Lower leg skin (tissue), 4 donors: ENCODE results near the gene BRD7. TPM values are rescaled to one million over a fixed set of nuclear protein-coding genes. Genes with fewer than 3 reads are reported as not detected.

Experiments used
- DNase-seq, 2 donors: peaks; one replicate each; pipeline ENCODE4 v3.0.0-alpha.2; 2019; ENCODE audit warnings: low spot score in 2 of 2
- H3K4me3 ChIP-seq: fragments of 200-600 bp; sonication (generic); 2 replicates; pipeline ENCODE4 v1.5.1; 2017; ENCODE audit warnings: mild to moderate bottlenecking, low read depth; ENCODE audit not compliant: poor library complexity, severe bottlenecking
- POLR2A ChIP-seq, 2 donors: fragments of 450-650 bp; IDR thresholded peaks; one replicate each; pipeline ENCODE4 v1.6.1; 2016 to 2017; ENCODE audit warnings: antibody characterized with exemption in 2 of 2, mild to moderate bottlenecking in 1 of 2, moderate library complexity in 1 of 2
- WGBS, 2 donors: methylation state at CpG; one replicate each; pipeline ENCODE4 v1.1.5; 2018; 5-methylcytosine and 5-hydroxymethylcytosine counted together
- intact Hi-C: fragments of 100-400 bp; cut with DNase I; formaldehyde crosslinking; loops from one replicate; pipeline ENCODE4 v1.15.0; 2023; ENCODE audit warnings: low total_unique reads
- total RNA-seq, 4 donors: library from RNA; depleted of rRNA; stranded (reverse); fragments of >200 nt; gene quantifications; one replicate each; pipeline ENCODE4 v1.1.0, GENCODE V29; 2016
- TF ChIP-seq, protein P1 (sequence below), 3 donors: fragments of 450-650 bp; IDR thresholded peaks; one replicate each; pipeline ENCODE4 v1.5.1; 2016; ENCODE audit warnings: antibody characterized with exemption in 3 of 3, mild to moderate bottlenecking in 3 of 3, moderate library complexity in 2 of 3

BRD7 gene
- total RNA-seq, 4 donors from 2014 or later, result 48.6 to 86.3 (median 52.0) TPM

DNA sequence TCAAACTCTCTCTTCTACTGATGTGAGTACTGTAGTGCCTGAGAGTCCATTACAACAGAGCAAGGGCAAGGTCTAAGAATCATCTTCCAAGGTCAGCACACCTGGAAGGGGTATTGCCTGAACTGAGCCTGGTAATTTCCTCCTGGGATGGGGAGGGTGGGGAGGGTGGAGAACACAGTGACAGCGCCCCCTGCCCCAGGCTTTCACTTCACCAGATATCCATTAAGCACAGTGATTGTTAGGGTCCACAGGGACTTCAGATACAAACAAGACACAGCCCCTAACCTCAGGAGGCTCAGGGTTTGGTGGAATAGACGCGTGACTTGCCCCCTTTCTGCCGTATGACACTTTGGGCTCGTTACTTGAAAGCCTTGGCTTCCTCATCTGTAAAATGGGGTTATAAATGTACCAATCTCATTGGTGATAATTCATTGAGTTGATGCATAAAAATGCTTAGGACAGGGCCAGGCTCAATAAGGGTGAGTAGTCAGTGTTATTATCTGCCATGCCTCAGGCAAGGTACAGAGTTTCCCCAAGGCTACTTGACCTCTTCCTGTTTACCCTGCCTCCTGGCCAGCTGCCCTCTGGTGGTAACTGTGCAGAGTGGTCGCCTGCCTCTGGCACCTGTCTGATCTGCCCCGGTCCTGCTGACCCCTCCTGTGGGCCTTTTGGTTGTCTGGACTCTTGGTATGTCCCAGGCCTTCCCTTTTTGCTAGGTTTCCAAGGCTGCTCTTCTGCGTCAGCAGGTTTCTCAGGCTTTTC lies 13.1 kb upstream of the BRD7 start:
- DNase-seq, result peak in 1 of 2 donors; percentile 68
- no peak overlapping the region for H3K4me3 ChIP-seq
- WGBS, 2 donors, result 78 to 81% methylated on average over 8 of the region's 8 CpGs
- intact Hi-C loops, result no loop called here
- no peak for TF ChIP-seq POLR2A (IDR thresholded peaks at IDR 0.05)
- TF ChIP-seq, protein P1, sequence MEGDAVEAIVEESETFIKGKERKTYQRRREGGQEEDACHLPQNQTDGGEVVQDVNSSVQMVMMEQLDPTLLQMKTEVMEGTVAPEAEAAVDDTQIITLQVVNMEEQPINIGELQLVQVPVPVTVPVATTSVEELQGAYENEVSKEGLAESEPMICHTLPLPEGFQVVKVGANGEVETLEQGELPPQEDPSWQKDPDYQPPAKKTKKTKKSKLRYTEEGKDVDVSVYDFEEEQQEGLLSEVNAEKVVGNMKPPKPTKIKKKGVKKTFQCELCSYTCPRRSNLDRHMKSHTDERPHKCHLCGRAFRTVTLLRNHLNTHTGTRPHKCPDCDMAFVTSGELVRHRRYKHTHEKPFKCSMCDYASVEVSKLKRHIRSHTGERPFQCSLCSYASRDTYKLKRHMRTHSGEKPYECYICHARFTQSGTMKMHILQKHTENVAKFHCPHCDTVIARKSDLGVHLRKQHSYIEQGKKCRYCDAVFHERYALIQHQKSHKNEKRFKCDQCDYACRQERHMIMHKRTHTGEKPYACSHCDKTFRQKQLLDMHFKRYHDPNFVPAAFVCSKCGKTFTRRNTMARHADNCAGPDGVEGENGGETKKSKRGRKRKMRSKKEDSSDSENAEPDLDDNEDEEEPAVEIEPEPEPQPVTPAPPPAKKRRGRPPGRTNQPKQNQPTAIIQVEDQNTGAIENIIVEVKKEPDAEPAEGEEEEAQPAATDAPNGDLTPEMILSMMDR (IDR thresholded peaks at IDR 0.05), result no peak

DNA sequence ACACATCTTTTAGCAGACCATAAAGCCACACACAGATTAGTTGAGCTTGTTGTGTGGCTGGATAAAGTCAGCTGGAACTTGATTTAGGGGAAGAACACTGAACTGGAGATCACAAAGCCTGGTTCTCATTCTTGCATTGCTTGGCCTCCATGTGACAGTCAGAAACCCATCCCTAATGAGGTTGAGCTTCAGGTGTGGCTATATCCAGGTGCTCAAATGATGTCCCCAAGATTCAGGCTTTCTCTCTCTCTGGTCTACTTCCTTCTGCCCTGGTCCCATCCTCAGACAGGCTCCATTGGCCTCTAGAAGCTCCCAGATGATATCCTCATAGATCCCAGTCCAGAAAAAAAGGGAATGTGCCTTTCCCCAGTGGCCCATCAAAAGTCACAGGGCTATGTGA lies 9.6 kb upstream of the BRD7 start:
- no peak for TF ChIP-seq POLR2A (IDR thresholded peaks at IDR 0.05)
- TF ChIP-seq, protein P1 (IDR thresholded peaks at IDR 0.05), result no peak
- intact Hi-C loops, result loop anchor here (10.0 kb wide), 2 partner anchors 286 to 354 kb away; partner anchors contain the start of gene CNEP1R1
- DNase-seq, result no peak
- H3K4me3 ChIP-seq, result no peak overlapping the region

DNA sequence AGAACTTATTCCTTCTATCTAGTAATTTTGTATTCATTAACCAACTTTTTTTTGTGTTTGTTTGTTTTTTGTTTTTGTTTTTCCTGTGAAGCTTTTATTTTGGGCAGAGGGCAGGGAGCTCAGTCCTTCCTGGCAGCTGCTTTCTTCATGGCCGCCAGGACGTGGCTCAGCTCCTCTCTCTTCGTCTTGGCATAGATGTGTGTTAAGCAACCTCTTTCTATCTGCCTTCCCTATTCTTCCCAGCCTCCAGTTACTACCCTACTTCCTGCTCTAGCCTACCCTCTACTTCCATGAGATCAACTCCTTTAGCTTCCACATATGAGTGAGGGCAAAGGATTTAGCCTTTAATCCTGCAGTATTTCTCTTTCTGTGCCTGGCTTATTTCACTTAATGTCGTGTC lies 8.2 kb upstream of the BRD7 start:
- H3K4me3 ChIP-seq, result no peak overlapping the region
- 46 to 47% methylated on average over 4 of the region's 4 CpGs for WGBS, 2 donors
- TF ChIP-seq, protein P1 (IDR thresholded peaks at IDR 0.05), result no peak
- no peak for TF ChIP-seq POLR2A (IDR thresholded peaks at IDR 0.05)
- no peak for DNase-seq
- intact Hi-C loops, result loop anchor here (10.0 kb wide), 2 partner anchors 288 to 352 kb away; partner anchors contain the start of gene CNEP1R1

DNA sequence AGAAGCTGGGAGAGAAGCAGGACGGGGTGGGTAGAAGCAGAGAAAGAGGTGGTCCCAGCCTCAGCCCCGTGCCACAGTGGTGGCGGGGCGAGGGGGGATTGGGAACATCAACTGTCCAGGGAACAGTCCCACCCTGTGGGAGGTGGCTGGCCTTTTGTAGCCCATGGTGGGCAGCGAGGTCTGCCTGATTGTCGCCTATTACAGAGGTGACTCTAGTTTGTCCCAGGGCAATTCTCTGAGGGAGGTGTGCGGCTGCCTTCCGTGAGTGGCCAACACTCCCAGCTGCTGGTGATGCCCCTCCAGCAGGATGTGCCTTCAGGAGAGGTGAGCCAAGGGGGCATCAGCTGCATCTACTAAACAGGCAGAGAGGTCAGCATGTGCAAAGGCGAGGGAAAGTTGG lies 5.0 kb upstream of the BRD7 start:
- DNase-seq, result no peak
- intact Hi-C loops, result loop anchor here (10.0 kb wide), 2 partner anchors 291 to 349 kb away; partner anchors contain the start of gene CNEP1R1
- no peak overlapping the region for H3K4me3 ChIP-seq
- WGBS, 2 donors, result 94% methylated on average over 9 of the region's 9 CpGs
- TF ChIP-seq, protein P1 (IDR thresholded peaks at IDR 0.05), result no peak
- no peak for TF ChIP-seq POLR2A (IDR thresholded peaks at IDR 0.05)

DNA sequence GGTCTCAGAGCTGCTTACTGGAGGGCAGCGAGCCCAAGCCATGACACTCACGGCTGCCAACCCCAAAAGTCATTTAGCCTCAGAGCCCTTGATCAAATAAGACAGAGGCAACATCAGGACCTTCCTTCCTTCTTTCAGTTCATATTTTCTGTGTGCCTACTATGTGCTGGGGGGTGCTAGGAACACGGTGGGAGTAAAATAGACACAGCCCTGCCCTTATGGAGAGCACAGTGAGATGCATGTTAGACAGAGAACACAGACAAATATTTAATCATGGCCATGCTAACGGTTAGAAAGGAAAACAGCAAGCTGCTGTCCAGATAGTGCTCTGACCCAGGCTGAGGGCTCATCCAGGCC lies 4.5 kb upstream of the BRD7 start:
- WGBS, 2 donors, result 64 to 74% methylated on average over 3 to 4 of the region's 4 CpGs
- H3K4me3 ChIP-seq, result no peak overlapping the region
- intact Hi-C loops, result loop anchor here (10.0 kb wide), 2 partner anchors 291 to 349 kb away; partner anchors contain the start of gene CNEP1R1
- DNase-seq, result no peak
- TF ChIP-seq, protein P1 (IDR thresholded peaks at IDR 0.05), result no peak
- TF ChIP-seq POLR2A (IDR thresholded peaks at IDR 0.05), result no peak
